NCI-H82 (cell line): Measurements from ENCODE around the gene RBMS1.

ENCODE experiments used
- DNase-seq: peaks from one replicate; lab custom pipeline; 2025; lab: John Stamatoyannopoulos, UW

Gene RBMS1, protein sequence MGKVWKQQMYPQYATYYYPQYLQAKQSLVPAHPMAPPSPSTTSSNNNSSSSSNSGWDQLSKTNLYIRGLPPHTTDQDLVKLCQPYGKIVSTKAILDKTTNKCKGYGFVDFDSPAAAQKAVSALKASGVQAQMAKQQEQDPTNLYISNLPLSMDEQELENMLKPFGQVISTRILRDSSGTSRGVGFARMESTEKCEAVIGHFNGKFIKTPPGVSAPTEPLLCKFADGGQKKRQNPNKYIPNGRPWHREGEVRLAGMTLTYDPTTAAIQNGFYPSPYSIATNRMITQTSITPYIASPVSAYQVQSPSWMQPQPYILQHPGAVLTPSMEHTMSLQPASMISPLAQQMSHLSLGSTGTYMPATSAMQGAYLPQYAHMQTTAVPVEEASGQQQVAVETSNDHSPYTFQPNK

GRCh38 chr2:160493227-160494028 lies at the start of gene RBMS1:
Gene RBMS1, minus strand, starts transcription at chr2:160493807. Its CDS starts 444 bp downstream, at chr2:160493363.
- peak; percentile 86 for DNase-seq

DNA sequence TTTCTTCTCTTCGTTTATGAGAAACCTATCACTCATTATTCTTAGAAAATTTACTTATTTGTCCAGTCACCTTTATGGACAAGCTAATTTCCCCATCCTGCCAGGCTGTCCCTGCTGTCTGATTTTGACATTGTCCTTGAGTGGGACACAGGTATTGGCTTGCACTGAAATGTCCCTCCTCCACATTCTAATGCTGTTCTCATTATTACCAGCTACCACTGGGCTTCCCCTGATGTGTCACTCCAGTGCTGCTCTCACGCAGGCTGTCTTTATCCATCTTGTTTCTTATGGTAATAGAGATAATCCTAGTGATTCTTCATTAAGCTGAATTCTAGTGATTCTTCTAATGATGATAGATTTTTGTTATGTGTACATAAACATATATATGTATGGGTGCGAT lies 48.1 kb upstream of the RBMS1 start:
- no peak for DNase-seq

- no peak for DNase-seq
Measured at GRCh38 chr2:160538559-160539355, 45.1 kb upstream of the RBMS1 start.

GRCh38 chr2:160538115-160538514 lies 44.5 kb upstream of the RBMS1 start:
- DNase-seq: no peak

DNA sequence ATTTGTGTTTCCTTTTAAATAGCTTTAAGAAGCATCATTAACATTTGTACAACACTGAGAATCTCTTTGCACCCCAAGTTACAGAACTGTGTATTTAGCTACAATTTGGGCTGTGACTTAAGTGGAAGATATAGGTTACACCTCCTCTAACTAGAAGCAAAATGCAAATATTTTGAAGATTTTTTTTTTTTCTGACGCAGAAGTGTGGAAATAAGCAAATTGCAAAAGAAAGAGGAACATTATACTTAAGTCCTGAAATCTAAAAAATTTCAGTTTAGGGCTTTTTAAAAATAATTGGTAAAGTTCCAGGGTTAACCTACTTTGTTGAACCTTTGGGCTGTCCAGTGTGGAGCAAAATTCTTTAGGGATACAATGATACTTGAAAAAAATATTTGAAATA lies 41.4 kb upstream of the RBMS1 start:
- no peak for DNase-seq

- DNase-seq: no peak
Measured at GRCh38 chr2:160534249-160534648, 40.6 kb upstream of the RBMS1 start.

DNA sequence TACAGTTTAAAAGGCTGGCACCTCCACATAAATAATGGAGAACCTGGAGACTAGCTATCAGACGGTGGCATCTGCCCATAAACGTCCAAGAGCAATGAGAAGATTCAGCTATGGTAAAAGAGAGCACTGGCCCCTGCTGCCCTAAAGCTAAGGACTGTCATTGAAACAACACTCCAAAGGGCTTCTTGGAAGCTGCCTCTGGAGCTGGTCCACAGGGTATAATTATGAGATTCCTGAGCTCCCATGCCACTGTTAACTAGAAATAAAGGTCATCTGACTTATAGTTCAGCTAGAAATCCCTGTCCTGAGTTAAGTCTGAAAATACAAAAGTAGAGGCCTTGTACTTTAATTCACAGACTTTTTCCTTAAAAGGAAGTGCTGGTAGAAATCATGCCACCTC lies 39.9 kb upstream of the RBMS1 start:
- no peak for DNase-seq

- DNase-seq: no peak
Measured at GRCh38 chr2:160532388-160532787, 38.8 kb upstream of the RBMS1 start.

GRCh38 chr2:160522951-160523710 lies 29.5 kb upstream of the RBMS1 start:
- no peak for DNase-seq

GRCh38 chr2:160517731-160518130 lies 24.1 kb upstream of the RBMS1 start:
- DNase-seq: no peak

- peak; percentile 78 for DNase-seq
Measured at GRCh38 chr2:160516547-160517365, 23.1 kb upstream of the RBMS1 start.

DNA sequence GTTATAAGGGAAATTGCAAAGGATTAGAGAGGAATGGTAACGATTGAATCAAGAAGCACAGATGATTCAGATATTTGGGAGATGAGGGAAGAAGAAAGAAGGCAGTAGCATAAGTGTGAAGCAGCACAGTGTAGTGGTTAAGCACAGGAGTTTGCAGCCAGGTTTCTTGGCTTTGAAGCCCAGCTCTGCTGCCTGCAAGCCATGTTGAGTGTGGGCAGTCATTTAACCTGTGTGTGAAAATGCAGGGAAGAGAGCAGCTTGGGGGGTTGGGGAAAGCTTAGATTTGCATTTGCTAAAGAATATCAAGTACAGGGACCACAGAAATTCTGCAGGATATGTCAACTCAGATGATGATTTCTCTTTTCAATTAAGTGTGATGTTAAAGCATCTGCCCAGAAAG lies 21.5 kb upstream of the RBMS1 start:
- no peak for DNase-seq

GRCh38 chr2:160513120-160513519 lies 19.5 kb upstream of the RBMS1 start:
- no peak for DNase-seq

DNA sequence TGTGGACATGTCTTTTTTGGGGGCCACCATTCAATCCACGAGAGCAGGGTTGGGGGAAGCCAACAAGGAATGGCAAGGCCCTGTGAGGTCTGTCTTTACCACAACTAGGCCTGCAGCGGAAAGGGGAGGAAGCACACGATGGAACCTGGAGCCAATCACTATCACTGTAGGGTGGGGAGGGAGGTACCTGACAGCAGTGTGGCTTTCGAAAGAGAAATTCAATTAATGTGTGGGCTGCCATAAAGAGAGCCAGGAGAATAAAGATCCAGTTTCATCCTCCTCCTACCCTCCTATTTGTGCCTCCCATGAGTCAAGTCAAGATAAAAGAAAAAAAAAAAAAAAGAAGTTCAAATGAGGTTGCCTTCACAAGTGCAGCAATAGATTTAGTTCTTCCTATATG lies 18.9 kb upstream of the RBMS1 start:
- DNase-seq: no peak

- no peak for DNase-seq
Measured at GRCh38 chr2:160510617-160511016, 17.0 kb upstream of the RBMS1 start.

GRCh38 chr2:160509016-160509415 lies 15.4 kb upstream of the RBMS1 start:
- no peak for DNase-seq

DNA sequence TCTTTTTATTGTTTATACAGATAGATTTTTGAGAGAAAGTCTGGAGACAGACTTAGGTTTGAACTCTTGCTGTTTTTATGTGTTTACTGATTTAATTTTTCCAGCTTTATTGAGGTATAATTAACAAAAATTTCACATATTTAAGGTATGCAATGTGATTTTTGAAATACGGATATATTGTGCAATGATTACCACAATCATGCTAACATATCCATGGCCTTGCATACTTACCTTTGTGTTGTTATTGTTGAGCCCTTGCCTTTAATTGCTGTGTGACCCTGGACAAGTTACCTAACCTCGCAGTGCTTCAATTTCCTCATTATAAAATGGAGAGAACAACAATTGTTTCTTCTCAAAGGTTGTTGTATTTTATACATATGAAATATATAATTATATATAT lies 13.9 kb upstream of the RBMS1 start:
- no peak for DNase-seq

DNA sequence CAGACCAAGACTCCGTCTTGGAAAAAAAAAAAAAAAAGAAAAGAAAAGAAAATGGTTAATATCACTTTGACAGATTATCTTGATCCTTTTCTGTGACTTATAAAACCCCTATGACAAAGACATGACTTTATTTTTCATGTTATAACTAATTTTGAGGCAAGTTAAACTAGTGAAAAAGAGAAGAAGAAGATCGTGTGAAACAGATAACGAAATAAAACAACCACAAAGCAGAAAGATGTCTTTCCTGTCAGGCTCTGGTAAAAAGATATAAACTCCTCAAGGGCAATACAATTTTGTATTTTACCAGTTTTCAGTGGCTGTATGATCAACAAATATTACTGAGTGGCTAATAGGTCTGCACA lies 13.4 kb upstream of the RBMS1 start:
- DNase-seq: no peak

GRCh38 chr2:160506371-160507045 lies 12.9 kb upstream of the RBMS1 start:
- no peak for DNase-seq

GRCh38 chr2:160505256-160505655 lies 11.6 kb upstream of the RBMS1 start:
- no peak for DNase-seq
